K562 (cell line): ENCODE measurements around the gene ZSWIM9. TPM values are rescaled to one million over a fixed set of nuclear protein-coding genes. Genes with fewer than 3 reads are reported as not detected.

ENCODE experiments used
- CBFA2T2 ChIP-seq: fragments of 450-650 bp; conservative IDR thresholded peaks from 2 replicates; pipeline ENCODE4 v1.6.1; 2017; ENCODE audit warnings: mild to moderate bottlenecking
- CBX8 ChIP-seq: fragments of 200-600 bp; sonication (generic); IDR thresholded peaks from 2 replicates; pipeline ENCODE4 v1.6.1; 2012; ENCODE audit warnings: borderline replicate concordance, mixed run types, low read depth, mild to moderate bottlenecking, moderate library complexity, mixed read lengths, low read length, control low read depth, inconsistent platforms; ENCODE audit not compliant: poor library complexity, severe bottlenecking; ENCODE audit errors: extremely low read depth
- ELF1 ChIP-seq: fragments of 200-800 bp; sonication (Bioruptor generic); IDR thresholded peaks from 2 replicates; pipeline ENCODE4 v1.6.1; 2016; ENCODE audit warnings: missing genetic modification characterization, missing compliant biosample characterization
- ELF4 ChIP-seq: fragments of 450-650 bp; formaldehyde crosslinking; IDR thresholded peaks from 2 replicates; pipeline ENCODE4 v1.4.0; 2022; ENCODE audit warnings: missing genetic modification characterization
- FOXJ3 ChIP-seq: sonication (generic); formaldehyde crosslinking; IDR thresholded peaks from 2 replicates; pipeline ENCODE4 v1.4.0; 2020; ENCODE audit warnings: mild to moderate bottlenecking, missing genetic modification reagents
- ILK ChIP-seq: fragments of 450-650 bp; IDR thresholded peaks from 2 replicates; pipeline ENCODE4 v1.6.1; 2016; ENCODE audit warnings: missing genetic modification characterization, low read depth, mild to moderate bottlenecking, missing compliant biosample characterization, moderate library complexity, borderline replicate concordance
- KHSRP ChIP-seq: fragments of 450-650 bp; IDR thresholded peaks from 2 replicates; pipeline ENCODE4 v1.6.1; 2017
- LCOR ChIP-seq: sonication (generic); formaldehyde crosslinking; IDR thresholded peaks from 2 replicates; pipeline ENCODE4 v1.8.0; 2022; ENCODE audit warnings: mild to moderate bottlenecking, missing genetic modification reagents
- MEF2A ChIP-seq: IDR thresholded peaks from 2 replicates; pipeline ENCODE4 v1.6.1; 2011; ENCODE audit warnings: low read depth, mild to moderate bottlenecking, low read length, moderate library complexity; ENCODE audit not compliant: control insufficient read depth
- MTA1 ChIP-seq: fragments of 450-650 bp; IDR thresholded peaks from 2 replicates; pipeline ENCODE4 v1.6.1; 2017; ENCODE audit warnings: borderline replicate concordance
- RAD51 ChIP-seq: fragments of 450-650 bp; IDR thresholded peaks from 2 replicates; pipeline ENCODE4 v1.7.1; 2016; ENCODE audit warnings: low read depth, mild to moderate bottlenecking, borderline replicate concordance
- RHOXF2B ChIP-seq: fragments of 250-450 bp; sonication (Bioruptor Pico); conservative IDR thresholded peaks from 2 replicates; pipeline ENCODE4 v1.5.1; 2021
- SAFB ChIP-seq: fragments of 200-400 bp; formaldehyde crosslinking; IDR thresholded peaks from 2 replicates; pipeline ENCODE4 v1.6.1; 2017; ENCODE audit warnings: low read depth, low read length, borderline replicate concordance
- SMAD2 ChIP-seq: fragments of 150-350 bp; IDR thresholded peaks from 2 replicates; pipeline ENCODE4 v1.6.1; 2014; ENCODE audit warnings: low read depth, mild to moderate bottlenecking, low read length
- SMARCC2 ChIP-seq: fragments of 450-650 bp; IDR thresholded peaks from 2 replicates; pipeline ENCODE4 v1.6.1; 2017; ENCODE audit warnings: antibody characterized with exemption, moderate library complexity, mild to moderate bottlenecking, low read depth
- TAF7 ChIP-seq: fragments of 450-650 bp; IDR thresholded peaks from 2 replicates; pipeline ENCODE4 v1.6.1; 2016; ENCODE audit warnings: missing genetic modification characterization, missing compliant biosample characterization
- TCFL5 ChIP-seq: fragments of 250-450 bp; sonication (Bioruptor Pico); conservative IDR thresholded peaks from 2 replicates; pipeline ENCODE4 v1.6.1; 2021; ENCODE audit warnings: mild to moderate bottlenecking, moderate library complexity, matching md5 sums
- TRIM24 ChIP-seq, 2 experiments: fragments of 450-650 bp; IDR thresholded peaks; 2 replicates each; pipeline ENCODE4 v1.6.1; 2016
- ZNF184 ChIP-seq: sonication (generic); formaldehyde crosslinking; IDR thresholded peaks from 2 replicates; pipeline ENCODE4 v1.5.0; 2020; ENCODE audit warnings: missing genetic modification reagents
- ZNF224 ChIP-seq: sonication (generic); formaldehyde crosslinking; IDR thresholded peaks from 2 replicates; pipeline ENCODE4 v1.8.0; 2022; ENCODE audit warnings: mild to moderate bottlenecking, missing genetic modification reagents
- ZNF75A ChIP-seq: fragments of 450-650 bp; formaldehyde crosslinking; IDR thresholded peaks from 2 replicates; pipeline ENCODE4 v1.4.0; 2020; ENCODE audit warnings: mild to moderate bottlenecking
- polyA plus RNA-seq, 8 experiments: library from polyadenylated mRNA; depleted of rRNA in 4 of 8; stranded (reverse) in 5 of 8; unstranded in 3 of 8; fragments of >200 nt; fragmentation: Nextera tagmentation in 2 of 8; fragmentation: Illumina TruSeq in 1 of 8; extraction: Ambion mirVana in 2 of 8; extraction: Trizol in 1 of 8; gene quantifications; 2 replicates each; pipeline versions ENCODE4 v1.2.1 to v1.2.3, GENCODE V29; 2011 to 2014; ENCODE audit warnings: inconsistent platforms in 1 of 8, missing spikeins in 1 of 8
- total RNA-seq, 7 experiments: library from RNA; depleted of rRNA in 6 of 7; stranded (reverse); fragments of >200 nt in 6 of 7; fragmentation: Illumina TruSeq in 2 of 7; extraction: Trizol in 2 of 7; gene quantifications; 2 replicates each; pipeline versions ENCODE4 v1.2.1 to v1.2.3, GENCODE V29; 2011 to 2021; ENCODE audit warnings: low replicate concordance in 1 of 7
- TF ChIP-seq, protein P1 (sequence below): fragments of 250-450 bp; sonication (Bioruptor Pico); IDR thresholded peaks from 2 replicates; pipeline ENCODE4 v1.8.0; 2021; ENCODE audit warnings: moderate library complexity, mild to moderate bottlenecking, inconsistent platforms
- TF ChIP-seq, protein P2 (sequence below): sonication (generic); formaldehyde crosslinking; IDR thresholded peaks from 2 replicates; pipeline ENCODE4 v1.8.0; 2023; ENCODE audit warnings: mild to moderate bottlenecking, missing genetic modification reagents
- TF ChIP-seq, protein P3 (sequence below): IDR thresholded peaks from 2 replicates; pipeline ENCODE4 v1.6.1; 2011; ENCODE audit warnings: borderline replicate concordance, low read depth, mild to moderate bottlenecking, moderate library complexity, low read length; ENCODE audit not compliant: insufficient read depth, poor library complexity, severe bottlenecking

ZSWIM9 gene
- total and polyA plus RNA-seq, 9 of the 15 experiments (the other 6 are each of a cell fraction or from before 2014, with no cell fraction given), result 0.04 to 1.4 (median 0.34) TPM; not detected in 1

DNA sequence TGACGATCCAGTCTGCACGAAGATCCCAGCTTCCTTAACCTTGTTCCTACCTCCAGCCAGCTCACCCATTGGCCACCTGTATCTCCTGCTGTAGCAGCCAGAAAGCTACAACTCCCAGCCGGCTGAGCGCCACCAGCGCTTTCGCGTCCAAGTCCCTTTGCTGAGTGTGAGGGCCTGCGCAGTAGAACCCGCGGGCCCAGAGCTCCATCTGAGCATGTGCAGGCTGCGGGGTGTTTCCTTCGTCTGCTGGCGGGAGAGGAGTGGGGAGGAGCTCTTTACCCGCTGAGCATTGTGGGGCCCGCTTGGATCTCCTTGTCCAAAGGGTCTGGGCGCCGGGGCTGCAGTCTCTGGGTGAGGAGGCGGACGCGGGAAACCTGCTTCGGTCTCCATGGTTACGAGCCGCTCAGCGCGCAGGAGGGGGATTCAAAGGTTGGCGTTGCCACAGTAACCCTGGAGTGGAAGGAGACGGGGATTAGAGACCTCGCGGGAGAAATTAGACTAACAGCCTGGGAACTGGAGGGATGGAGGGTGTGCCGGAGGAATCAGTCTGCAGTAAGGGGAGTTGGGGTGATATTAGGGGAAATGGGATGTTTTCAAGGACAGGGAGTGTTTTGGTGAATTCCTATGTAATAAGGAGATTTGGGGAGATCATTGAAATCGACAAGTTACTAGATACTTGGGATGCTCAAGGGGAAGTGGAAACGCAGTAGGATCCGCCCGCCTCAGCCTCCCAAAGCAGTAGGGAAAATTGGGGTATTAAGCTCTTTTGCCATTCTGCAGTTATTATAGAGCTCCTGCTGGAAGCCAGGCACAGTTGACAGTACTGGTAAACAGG is 33.5 kb downstream of the ZSWIM9 start (continued):
- TF ChIP-seq ZNF224 (CRISPR knock-in tag) (no peak), KHSRP (no peak), CBFA2T2 (no peak), ZNF75A (CRISPR knock-in tag) (no peak), ELF1 (no peak), ZNF184 (CRISPR knock-in tag) (no peak), TCFL5 (no peak), RAD51 (no peak), LCOR (CRISPR knock-in tag) (peak; percentile 57), FOXJ3 (CRISPR knock-in tag) (no peak), SMAD2 (no peak), SAFB (no peak), TAF7 (tag) (no peak; the same call in 1 of the 2 replicates), ELF4 (CRISPR knock-in tag) (peak; percentile 88), RHOXF2B (CRISPR knock-in tag) (no peak), SMARCC2 (no peak; the same call in 1 of the 2 replicates), MEF2A (no peak), CBX8 (no peak), ILK (no peak), MTA1 (peak; percentile 29; the same call in 1 of the 2 replicates), TRIM24 (IDR thresholded peaks at IDR 0.05) (no peak)
- TF ChIP-seq, protein P1, sequence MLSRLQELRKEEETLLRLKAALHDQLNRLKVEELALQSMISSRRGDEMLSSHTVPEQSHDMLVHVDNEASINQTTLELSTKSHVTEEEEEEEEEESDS (CRISPR knock-in tag), result no peak
- TF ChIP-seq, protein P2, sequence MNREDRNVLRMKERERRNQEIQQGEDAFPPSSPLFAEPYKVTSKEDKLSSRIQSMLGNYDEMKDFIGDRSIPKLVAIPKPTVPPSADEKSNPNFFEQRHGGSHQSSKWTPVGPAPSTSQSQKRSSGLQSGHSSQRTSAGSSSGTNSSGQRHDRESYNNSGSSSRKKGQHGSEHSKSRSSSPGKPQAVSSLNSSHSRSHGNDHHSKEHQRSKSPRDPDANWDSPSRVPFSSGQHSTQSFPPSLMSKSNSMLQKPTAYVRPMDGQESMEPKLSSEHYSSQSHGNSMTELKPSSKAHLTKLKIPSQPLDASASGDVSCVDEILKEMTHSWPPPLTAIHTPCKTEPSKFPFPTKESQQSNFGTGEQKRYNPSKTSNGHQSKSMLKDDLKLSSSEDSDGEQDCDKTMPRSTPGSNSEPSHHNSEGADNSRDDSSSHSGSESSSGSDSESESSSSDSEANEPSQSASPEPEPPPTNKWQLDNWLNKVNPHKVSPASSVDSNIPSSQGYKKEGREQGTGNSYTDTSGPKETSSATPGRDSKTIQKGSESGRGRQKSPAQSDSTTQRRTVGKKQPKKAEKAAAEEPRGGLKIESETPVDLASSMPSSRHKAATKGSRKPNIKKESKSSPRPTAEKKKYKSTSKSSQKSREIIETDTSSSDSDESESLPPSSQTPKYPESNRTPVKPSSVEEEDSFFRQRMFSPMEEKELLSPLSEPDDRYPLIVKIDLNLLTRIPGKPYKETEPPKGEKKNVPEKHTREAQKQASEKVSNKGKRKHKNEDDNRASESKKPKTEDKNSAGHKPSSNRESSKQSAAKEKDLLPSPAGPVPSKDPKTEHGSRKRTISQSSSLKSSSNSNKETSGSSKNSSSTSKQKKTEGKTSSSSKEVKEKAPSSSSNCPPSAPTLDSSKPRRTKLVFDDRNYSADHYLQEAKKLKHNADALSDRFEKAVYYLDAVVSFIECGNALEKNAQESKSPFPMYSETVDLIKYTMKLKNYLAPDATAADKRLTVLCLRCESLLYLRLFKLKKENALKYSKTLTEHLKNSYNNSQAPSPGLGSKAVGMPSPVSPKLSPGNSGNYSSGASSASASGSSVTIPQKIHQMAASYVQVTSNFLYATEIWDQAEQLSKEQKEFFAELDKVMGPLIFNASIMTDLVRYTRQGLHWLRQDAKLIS, result peak; percentile 68; the same call in 1 of the 2 replicates
- TF ChIP-seq, protein P3, sequence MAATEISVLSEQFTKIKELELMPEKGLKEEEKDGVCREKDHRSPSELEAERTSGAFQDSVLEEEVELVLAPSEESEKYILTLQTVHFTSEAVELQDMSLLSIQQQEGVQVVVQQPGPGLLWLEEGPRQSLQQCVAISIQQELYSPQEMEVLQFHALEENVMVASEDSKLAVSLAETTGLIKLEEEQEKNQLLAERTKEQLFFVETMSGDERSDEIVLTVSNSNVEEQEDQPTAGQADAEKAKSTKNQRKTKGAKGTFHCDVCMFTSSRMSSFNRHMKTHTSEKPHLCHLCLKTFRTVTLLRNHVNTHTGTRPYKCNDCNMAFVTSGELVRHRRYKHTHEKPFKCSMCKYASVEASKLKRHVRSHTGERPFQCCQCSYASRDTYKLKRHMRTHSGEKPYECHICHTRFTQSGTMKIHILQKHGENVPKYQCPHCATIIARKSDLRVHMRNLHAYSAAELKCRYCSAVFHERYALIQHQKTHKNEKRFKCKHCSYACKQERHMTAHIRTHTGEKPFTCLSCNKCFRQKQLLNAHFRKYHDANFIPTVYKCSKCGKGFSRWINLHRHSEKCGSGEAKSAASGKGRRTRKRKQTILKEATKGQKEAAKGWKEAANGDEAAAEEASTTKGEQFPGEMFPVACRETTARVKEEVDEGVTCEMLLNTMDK, result no peak
